Measurements from ENCODE around the gene ZBTB5. TPM values are rescaled to one million over a fixed set of nuclear protein-coding genes. Genes with fewer than 3 reads are reported as not detected.
A peak's percentile ranks its signal among the peaks of the same experiment; 100 is the strongest.

Gene ZBTB5
- total and polyA plus RNA-seq, 2 of the 13 experiments (the other 11 are each of a cell fraction or from before 2014, with no cell fraction given): 12.5 to 20.5 TPM

- TF ChIP-seq PATZ1 (CRISPR knock-in tag; IDR thresholded peaks at IDR 0.05) (peak; percentile 3; the same call in 1 of the 2 replicates), CEBPB (IDR thresholded peaks at IDR 0.05; ENCODE audit: borderline replicate concordance, low read depth, low read length) (peak; percentile 72; the same call in 1 of the 2 replicates), ZNF18 (CRISPR knock-in tag; IDR thresholded peaks at IDR 0.05; ENCODE audit: insufficient replicate concordance) (no peak), ZNF124 (CRISPR knock-in tag; IDR thresholded peaks at IDR 0.05) (0 out of 2 replicates have a peak, but pooled peaks have one; percentile 12), RFX5 (IDR thresholded peaks at IDR 0.05; ENCODE audit: low read depth, low read length) (peak; percentile 68), GABPA (IDR thresholded peaks at IDR 0.05; ENCODE audit: low read depth, low read length) (peak; percentile 79), GABPA (CRISPR knock-in tag; IDR thresholded peaks at IDR 0.05; ENCODE audit: low read depth) (peak; percentile 93), ZNF629 (CRISPR knock-in tag; conservative IDR thresholded peaks at IDR 0.05) (no peak), SRSF1 (optimal IDR thresholded peaks at IDR 0.05; ENCODE audit: low read depth, low read length) (peak; percentile 59), SKIL (CRISPR knock-in tag; IDR thresholded peaks at IDR 0.05; ENCODE audit: borderline replicate concordance) (no peak), SKI (IDR thresholded peaks at IDR 0.05; ENCODE audit: partially characterized antibody) (no peak), ZBTB39 (CRISPR knock-in tag; IDR thresholded peaks at IDR 0.05) (no peak), E2F5 (CRISPR knock-in tag; conservative IDR thresholded peaks at IDR 0.05) (0 out of 2 replicates have a peak, but pooled peaks have one; percentile 5), MBD4 (IDR thresholded peaks at IDR 0.05; ENCODE audit: borderline replicate concordance, low read length) (no peak), FOXK1 (CRISPR knock-in tag; IDR thresholded peaks at IDR 0.05; ENCODE audit: borderline replicate concordance, low read depth) (peak; percentile 96), GTF2F1 (IDR thresholded peaks at IDR 0.05; ENCODE audit: low read length) (peak; percentile 81; the same call in 1 of the 2 replicates)
Observed at GRCh38 chr9:37465249-37466036, at the start of gene ZBTB5 (continued).

Data from HepG2 (cell line).